ENCODE data around the gene PAQR5. TPM values are rescaled to one million over a fixed set of nuclear protein-coding genes. Genes with fewer than 3 reads are reported as not detected.

Gene PAQR5
- total RNA-seq, 1 donor from 2014 or later = not detected

DNA sequence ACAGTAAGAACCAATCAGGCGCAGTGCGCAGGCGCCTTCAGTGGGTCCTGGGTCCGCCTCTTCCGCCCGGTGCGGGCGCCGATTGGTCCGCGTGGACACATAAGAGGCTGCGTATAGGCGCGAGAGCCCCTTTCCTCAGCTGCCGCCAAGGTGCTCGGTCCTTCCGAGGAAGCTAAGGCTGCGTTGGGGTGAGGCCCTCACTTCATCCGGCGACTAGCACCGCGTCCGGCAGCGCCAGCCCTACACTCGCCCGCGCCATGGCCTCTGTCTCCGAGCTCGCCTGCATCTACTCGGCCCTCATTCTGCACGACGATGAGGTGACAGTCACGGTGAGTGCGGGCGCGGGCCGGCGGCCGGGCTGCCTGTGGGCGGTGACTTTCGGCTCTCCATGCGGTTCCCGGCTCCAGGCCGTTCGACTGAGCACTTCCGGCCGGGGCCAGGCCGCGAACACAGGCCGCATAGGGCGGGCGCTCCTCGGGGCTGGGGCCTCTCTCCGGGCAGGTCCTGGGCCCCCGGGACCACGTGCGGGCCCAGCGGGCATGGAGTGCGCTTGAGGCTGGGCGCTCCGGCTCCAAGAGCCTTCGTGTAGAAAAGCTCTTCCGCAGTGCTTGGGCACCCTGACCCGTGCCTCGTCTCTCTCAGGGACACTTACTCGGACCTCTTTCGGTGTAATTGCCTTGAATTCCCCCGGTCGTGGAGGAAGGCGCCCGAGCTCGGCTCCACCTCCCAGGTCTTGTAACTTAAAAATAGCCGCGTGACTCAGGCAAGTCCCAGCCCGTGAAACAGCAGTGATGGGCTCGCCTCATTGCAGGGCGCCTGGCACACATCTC lies 154.2 kb downstream of the PAQR5 start, which contains the start of gene RPLP1:
RPLP1 (plus strand) TSS at position 127 of the 830 bp plus-strand sequence; CDS start at position 258, 131 bp downstream.
- TF ChIP-seq CTCF (IDR thresholded peaks at IDR 0.05) = no peak
- peak; percentile 90 for ATAC-seq (ENCODE audit: low read depth)
- H3K27me3 Mint-ChIP-seq = no peaks in the 10 kb centered on the region

GRCh38 chr15:69454953-69455352 lies 156.2 kb downstream of the PAQR5 start:
- Mint-ChIP-seq H3K27me3 (no peaks in the 10 kb centered on the region), H3K9me3 (no peaks in the 10 kb centered on the region), H3K27ac (no peak overlapping the region), H3K4me1 (peaks cover 46% of the 10 kb centered on the region), H3K4me3 (peak overlapping the region; percentile 98), H3K36me3 (ENCODE audit: low read depth) (peaks cover 58% of the 10 kb centered on the region)
- intact Hi-C loops (cut with micrococcal nuclease) = loop anchor here (5.0 to 10.0 kb wide), 2 partner anchors 630 to 1307 kb away; partner anchors contain the start of genes ANP32A and UACA
- DNase-seq = no peak
- ChIA-PET POLR2A (interaction anchor here (2.9 to 6.1 kb wide), 4 partner anchors 8 to 41 kb away, joined by 12 to 156 read pairs (median 89); partner anchors contain the start of gene KIF23), CTCF (interaction anchor here (2.2 kb wide), 1 partner anchor 8 kb away, joined by 18 read pairs; no protein-coding TSS in a partner anchor)
- no peak for TF ChIP-seq CTCF (IDR thresholded peaks at IDR 0.05)
- ATAC-seq (ENCODE audit: low read depth) = no peak

More for the DNA sequence above, 154.2 kb downstream of the PAQR5 start, which contains the start of gene RPLP1:
- ChIA-PET CTCF (interaction anchor here (0.6 to 2.2 kb wide), 2 partner anchors 10 to 13 kb away, joined by 3 to 18 read pairs; no protein-coding TSS in a partner anchor), POLR2A (interaction anchor here (0.6 to 6.1 kb wide), 24 partner anchors 9 to 1399 kb away, joined by 3 to 156 read pairs (median 5); partner anchors contain the start of genes ANP32A, FEM1B, GLCE and KIF23)
- intact Hi-C loops (cut with micrococcal nuclease) = loop anchor here (1.0 to 10.0 kb wide), 6 partner anchors 9 to 1309 kb away; partner anchors contain the start of genes ANP32A, KIF23 and UACA
- peak; percentile 94 for DNase-seq
- H3K27ac Mint-ChIP-seq = peak within 1 kb of the TSS; percentile 99
- H3K4me1 Mint-ChIP-seq = peaks cover 46% of the 10 kb centered on the region
- peak within 1 kb of the TSS; percentile 98 for H3K4me3 Mint-ChIP-seq
- peaks cover 54% of the 10 kb centered on the region for H3K36me3 Mint-ChIP-seq (ENCODE audit: low read depth)
- H3K9me3 Mint-ChIP-seq = no peaks in the 10 kb centered on the region

- ChIA-PET CTCF (no interaction called here), POLR2A (interaction anchor here (0.6 to 6.1 kb wide), 3 partner anchors 10 to 1646 kb away, joined by 3 to 135 read pairs (median 6); no protein-coding TSS in a partner anchor)
- DNase-seq = no peak
- no peaks in the 10 kb centered on the region for H3K9me3 Mint-ChIP-seq
- peaks cover 48% of the 10 kb centered on the region for H3K4me1 Mint-ChIP-seq
- H3K4me3 Mint-ChIP-seq = peak overlapping the region; percentile 1
- no peaks in the 10 kb centered on the region for H3K27me3 Mint-ChIP-seq
- no peak for ATAC-seq (ENCODE audit: low read depth)
- H3K27ac Mint-ChIP-seq = peak overlapping the region; percentile 47
- no peak for TF ChIP-seq CTCF (IDR thresholded peaks at IDR 0.05)
- intact Hi-C loops (cut with micrococcal nuclease) = loop anchor here (10.0 kb wide), 1 partner anchor 632 kb away; the partner anchor contains the start of gene ANP32A
- H3K36me3 Mint-ChIP-seq (ENCODE audit: low read depth) = peaks cover 58% of the 10 kb centered on the region
Observed at GRCh38 chr15:69456208-69457166, 157.8 kb downstream of the PAQR5 start.

Other genes starting within 250 kb of the PAQR5 start
- 3.9 and 5.6 TPM in 2 replicates for gene GLCE, start 138.3 kb upstream of the PAQR5 start, total RNA-seq
- 1.0 and 1.5 TPM in 2 replicates for gene KIF23, start 115.4 kb downstream of the PAQR5 start, total RNA-seq
- 3,035 and 3,437 TPM in 2 replicates for gene RPLP1, start 153.9 kb downstream of the PAQR5 start, total RNA-seq

All from activated B cell treated with CpG ODN at 0.5 μM for 24 hours (primary cell).